SK-N-SH (cell line): Measurements from ENCODE around the gene PTPRC.

Experiments
- ELF1 ChIP-seq: IDR thresholded peaks from 2 replicates; pipeline ENCODE4 v1.4.0; 2012
- EZH2phosphoT487 ChIP-seq: fragments of 200-600 bp; sonication (generic); IDR thresholded peaks from 2 replicates; pipeline ENCODE4 v1.6.1; 2017; ENCODE audit warnings: low read depth, mixed run types, mild to moderate bottlenecking, antibody characterized with exemption, moderate library complexity, borderline replicate concordance
- JUND ChIP-seq: IDR thresholded peaks from 2 replicates; pipeline ENCODE4 v1.4.0; 2012
- MXI1 ChIP-seq: IDR thresholded peaks from 2 replicates; pipeline ENCODE4 v1.6.1; 2012; ENCODE audit warnings: mild to moderate bottlenecking, low read depth, low read length, improper control_type of control experiment
- RCOR1 ChIP-seq: fragments of 150-350 bp; IDR thresholded peaks from 2 replicates; pipeline ENCODE4 v1.6.1; 2017; ENCODE audit warnings: antibody characterized with exemption, low read length
- TCF12 ChIP-seq: IDR thresholded peaks from 2 replicates; pipeline ENCODE4 v1.4.0; 2012
- TF ChIP-seq, protein P1 (sequence below): fragments of 200-600 bp; sonication (generic); IDR thresholded peaks from 2 replicates; pipeline ENCODE4 v1.6.1; 2017; ENCODE audit warnings: antibody characterized with exemption, mild to moderate bottlenecking, moderate library complexity

DNA sequence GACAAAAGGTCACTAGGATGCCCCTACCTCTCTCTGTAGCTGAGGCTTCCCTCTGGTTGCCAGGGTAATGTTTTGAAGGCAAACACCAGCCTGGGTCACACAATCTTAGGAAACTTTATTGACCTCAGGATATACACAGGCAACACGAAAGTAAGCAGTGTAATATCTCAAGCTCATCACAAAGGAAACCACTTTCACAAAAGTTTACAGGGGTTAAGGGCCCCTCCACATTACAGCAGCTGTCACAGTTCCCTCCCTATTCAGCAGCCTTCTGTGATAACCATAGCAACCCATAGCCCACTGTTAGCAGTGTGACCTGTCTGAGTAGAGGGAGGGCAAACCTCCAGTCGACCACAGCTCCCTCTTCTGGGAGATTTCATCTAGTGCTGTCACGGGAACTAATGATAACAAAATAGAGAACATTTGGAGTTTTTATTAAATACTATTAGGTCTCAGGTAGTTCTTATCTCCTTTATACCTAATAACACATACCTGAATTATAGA lies 149.8 kb downstream of the PTPRC start:
- TF ChIP-seq EZH2phosphoT487, result no peak
- TF ChIP-seq, protein P1, sequence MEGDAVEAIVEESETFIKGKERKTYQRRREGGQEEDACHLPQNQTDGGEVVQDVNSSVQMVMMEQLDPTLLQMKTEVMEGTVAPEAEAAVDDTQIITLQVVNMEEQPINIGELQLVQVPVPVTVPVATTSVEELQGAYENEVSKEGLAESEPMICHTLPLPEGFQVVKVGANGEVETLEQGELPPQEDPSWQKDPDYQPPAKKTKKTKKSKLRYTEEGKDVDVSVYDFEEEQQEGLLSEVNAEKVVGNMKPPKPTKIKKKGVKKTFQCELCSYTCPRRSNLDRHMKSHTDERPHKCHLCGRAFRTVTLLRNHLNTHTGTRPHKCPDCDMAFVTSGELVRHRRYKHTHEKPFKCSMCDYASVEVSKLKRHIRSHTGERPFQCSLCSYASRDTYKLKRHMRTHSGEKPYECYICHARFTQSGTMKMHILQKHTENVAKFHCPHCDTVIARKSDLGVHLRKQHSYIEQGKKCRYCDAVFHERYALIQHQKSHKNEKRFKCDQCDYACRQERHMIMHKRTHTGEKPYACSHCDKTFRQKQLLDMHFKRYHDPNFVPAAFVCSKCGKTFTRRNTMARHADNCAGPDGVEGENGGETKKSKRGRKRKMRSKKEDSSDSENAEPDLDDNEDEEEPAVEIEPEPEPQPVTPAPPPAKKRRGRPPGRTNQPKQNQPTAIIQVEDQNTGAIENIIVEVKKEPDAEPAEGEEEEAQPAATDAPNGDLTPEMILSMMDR, result peak; percentile 41; the same call in 1 of the 2 replicates
- no peak for TF ChIP-seq ELF1
- TF ChIP-seq MXI1, result no peak
- no peak for TF ChIP-seq TCF12
- TF ChIP-seq JUND, result no peak
- TF ChIP-seq RCOR1, result no peak
